Activated T-cell treated with anti-CD3 and anti-CD28 coated beads, Interleukin-2, amount 50 U/mL, for 24 hours (primary cell): ENCODE data around the gene VPS18.
"Not testable (repeated sequence)": the region's sequence is repeated elsewhere in the genome, so short reads cannot be mapped to it uniquely, and the experiment has no call there.

ENCODE experiments used
- DNase-seq: peaks from one replicate; pipeline ENCODE4 v3.0.0-alpha.2; 2020
- H3K27ac Mint-ChIP-seq: 2 replicates; pipeline ENCODE4 v1.8.0; 2020; ENCODE audit warnings: mild to moderate bottlenecking, mixed read lengths
- H3K27me3 Mint-ChIP-seq: 2 replicates; pipeline ENCODE4 v1.8.0; 2020; ENCODE audit warnings: mixed read lengths
- H3K36me3 Mint-ChIP-seq: 2 replicates; pipeline ENCODE4 v1.8.0; 2020; ENCODE audit warnings: low read depth, mixed read lengths
- H3K4me1 Mint-ChIP-seq: 2 replicates; pipeline ENCODE4 v1.8.0; 2020; ENCODE audit warnings: low read depth, mixed read lengths
- H3K4me3 Mint-ChIP-seq: 2 replicates; pipeline ENCODE4 v1.8.0; 2020; ENCODE audit warnings: mild to moderate bottlenecking, moderate library complexity, mixed read lengths
- H3K9me3 Mint-ChIP-seq: 2 replicates; pipeline ENCODE4 v1.8.0; 2020; ENCODE audit warnings: mixed read lengths

Gene VPS18

DNA sequence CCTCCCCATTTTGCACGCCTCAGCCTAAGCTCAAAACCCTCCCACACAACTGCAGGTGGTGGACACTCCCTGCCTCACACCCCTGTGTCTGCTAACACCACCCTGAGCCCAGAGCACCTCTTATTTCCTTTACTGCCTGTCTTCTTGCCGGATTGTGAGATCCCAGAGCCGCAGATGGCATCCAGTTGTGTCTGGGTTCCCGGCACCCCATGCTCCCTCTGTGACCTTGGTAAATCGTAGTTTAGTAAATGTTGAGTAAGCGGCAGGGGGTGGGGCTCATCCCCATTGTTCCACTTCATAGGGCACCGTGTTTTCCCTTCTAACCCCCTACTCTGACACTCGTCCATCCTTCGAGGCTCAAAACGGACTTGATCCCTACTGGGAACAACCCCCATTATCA is 35.5 kb upstream of the VPS18 start:
- Mint-ChIP-seq H3K4me1 (peaks cover 16% of the 10 kb centered on the region), H3K9me3 (no peaks in the 10 kb centered on the region), H3K27ac (no peak overlapping the region), H3K36me3 (peaks cover 2% of the 10 kb centered on the region), H3K27me3 (no peaks in the 10 kb centered on the region), H3K4me3 (no peak overlapping the region)
- no peak for DNase-seq

DNA sequence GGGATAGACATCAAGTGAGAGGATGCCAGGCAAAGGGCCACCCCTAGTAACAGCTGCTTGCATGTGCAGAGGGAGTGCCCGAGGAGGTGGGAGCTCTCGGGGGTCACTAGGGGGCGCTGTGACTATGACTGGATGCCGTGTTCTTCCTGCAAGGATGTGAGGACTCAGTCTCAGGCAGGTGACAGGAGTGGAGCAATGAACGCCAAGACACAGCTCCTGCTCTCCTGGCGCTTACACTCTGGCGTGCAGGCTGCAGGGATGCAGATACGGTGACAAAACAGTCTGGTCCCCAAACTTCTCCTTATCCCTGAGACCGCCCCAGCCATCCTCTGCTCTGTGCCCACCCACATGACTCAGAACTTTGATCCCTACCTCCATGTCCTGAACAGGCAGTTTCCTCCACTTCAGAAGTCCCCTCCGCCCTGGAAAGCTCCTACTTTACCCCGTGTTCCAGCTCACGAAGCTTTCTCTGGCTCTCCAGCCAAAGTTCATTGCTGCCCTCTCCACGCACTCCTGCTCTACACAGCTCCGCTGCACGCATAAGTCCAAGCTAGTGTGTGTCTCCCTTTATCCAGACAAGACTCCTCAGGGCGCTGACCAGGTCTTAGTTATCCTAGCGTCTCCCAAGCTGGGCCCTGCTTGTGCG is 34.9 kb upstream of the VPS18 start:
- H3K9me3 Mint-ChIP-seq: no peaks in the 10 kb centered on the region
- no peak overlapping the region for H3K4me3 Mint-ChIP-seq
- H3K4me1 Mint-ChIP-seq: peaks cover 16% of the 10 kb centered on the region
- H3K36me3 Mint-ChIP-seq: peaks cover 2% of the 10 kb centered on the region
- no peak overlapping the region for H3K27ac Mint-ChIP-seq
- H3K27me3 Mint-ChIP-seq: no peaks in the 10 kb centered on the region
- DNase-seq: peak; percentile 85

DNA sequence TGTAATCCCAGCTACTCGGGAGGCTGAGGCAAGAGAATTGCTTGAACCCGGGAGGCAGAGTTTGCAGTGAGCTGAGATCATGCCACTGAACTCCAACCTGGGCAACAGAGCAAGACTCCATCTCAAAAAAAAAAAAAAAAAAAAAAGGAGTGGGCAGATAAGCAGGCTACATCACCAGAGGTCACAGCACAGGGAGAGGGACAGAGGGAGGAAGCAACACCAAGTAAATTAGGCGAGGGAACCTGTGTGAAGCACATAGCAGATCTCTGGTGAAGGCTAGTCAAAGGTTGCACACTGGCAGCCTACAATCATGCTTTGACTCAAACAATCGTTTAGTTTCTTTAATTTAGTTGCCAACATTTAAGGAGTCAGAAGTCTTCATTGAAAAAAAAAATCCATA is 33.1 kb upstream of the VPS18 start:
- H3K4me3 Mint-ChIP-seq, H3K27me3 Mint-ChIP-seq, H3K36me3 Mint-ChIP-seq, DNase-seq, H3K27ac Mint-ChIP-seq, H3K9me3 Mint-ChIP-seq: not testable (repeated sequence)
- peaks cover 16% of the 10 kb centered on the region for H3K4me1 Mint-ChIP-seq

DNA sequence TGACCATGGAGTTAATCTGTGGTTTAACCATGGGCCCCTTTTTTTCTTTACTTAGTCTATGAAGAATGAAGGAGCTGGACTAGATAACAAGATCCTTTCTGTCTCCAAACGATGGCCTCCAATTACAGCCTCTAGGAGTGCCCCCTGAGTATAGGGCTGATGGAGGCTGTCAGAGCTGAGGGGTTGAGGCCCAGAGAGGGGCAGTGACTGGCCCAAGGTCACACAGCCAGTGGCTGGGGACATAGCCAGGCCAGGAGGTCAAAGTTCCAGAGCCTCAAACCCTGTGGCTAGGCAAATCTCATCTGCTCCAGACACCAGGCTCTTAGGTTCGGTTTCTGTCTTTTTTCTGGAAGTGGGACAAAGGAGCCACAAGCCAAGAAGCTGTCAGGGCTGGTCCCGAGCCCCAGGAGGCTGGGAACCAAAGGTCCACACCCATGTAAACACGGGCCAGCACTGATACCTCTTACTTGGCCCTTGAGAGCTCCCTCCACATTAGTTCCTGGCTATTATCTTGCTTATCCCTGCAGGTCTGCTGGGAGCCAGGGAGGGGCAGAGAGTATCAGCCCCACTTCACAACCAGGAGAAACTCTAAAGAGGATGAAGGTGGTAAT is 30.5 kb upstream of the VPS18 start:
- H3K27ac Mint-ChIP-seq: no peak overlapping the region
- no peaks in the 10 kb centered on the region for H3K9me3 Mint-ChIP-seq
- H3K36me3 Mint-ChIP-seq: no peaks in the 10 kb centered on the region
- H3K4me3 Mint-ChIP-seq: no peak overlapping the region
- H3K4me1 Mint-ChIP-seq: peaks cover 7% of the 10 kb centered on the region
- no peaks in the 10 kb centered on the region for H3K27me3 Mint-ChIP-seq
- DNase-seq: no peak

DNA sequence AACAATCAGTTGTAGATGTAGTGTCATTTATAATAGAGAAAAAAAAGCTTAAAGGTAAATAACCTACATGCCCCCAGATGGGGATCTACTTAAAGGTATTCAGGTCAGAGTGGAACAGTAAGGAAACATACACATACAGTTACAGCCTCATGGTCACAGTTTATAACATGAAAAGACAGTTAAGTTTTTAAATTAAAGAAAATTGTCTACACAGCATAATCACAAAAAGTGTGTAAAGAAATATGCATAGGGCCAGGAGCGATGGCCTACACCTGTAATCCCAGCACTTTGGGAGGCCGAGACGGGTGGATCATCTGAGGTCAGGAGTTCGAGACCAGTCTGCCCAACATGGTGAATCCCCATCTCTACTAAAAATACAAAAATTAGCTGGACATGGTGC is 27.1 kb upstream of the VPS18 start:
- no peaks in the 10 kb centered on the region for H3K9me3 Mint-ChIP-seq
- H3K4me3 Mint-ChIP-seq: no peak overlapping the region
- no peak overlapping the region for H3K27ac Mint-ChIP-seq
- no peaks in the 10 kb centered on the region for H3K27me3 Mint-ChIP-seq
- DNase-seq: no peak
- no peaks in the 10 kb centered on the region for H3K36me3 Mint-ChIP-seq
- peaks cover 10% of the 10 kb centered on the region for H3K4me1 Mint-ChIP-seq

DNA sequence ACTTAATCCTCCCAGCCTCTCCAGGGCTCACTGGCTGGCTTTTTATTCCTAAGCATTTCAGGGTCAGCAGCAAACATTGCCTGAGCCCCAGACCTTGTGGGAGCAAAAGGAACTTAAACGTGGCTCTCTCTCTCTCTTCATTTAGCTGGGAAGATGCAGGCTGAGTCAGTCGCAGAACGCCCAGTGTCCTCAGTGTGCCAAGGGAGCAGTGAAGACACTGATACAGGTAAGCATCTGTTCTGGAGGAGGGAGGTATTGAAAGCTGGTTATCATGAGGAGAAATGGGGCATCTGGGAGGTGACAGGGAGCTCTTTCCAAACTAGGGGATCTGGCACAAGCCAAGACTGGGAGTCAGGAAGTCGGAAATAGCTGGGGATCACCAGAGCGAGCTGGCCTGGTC is 24.6 kb upstream of the VPS18 start:
- Mint-ChIP-seq H3K4me1 (peaks cover 24% of the 10 kb centered on the region), H3K4me3 (no peak overlapping the region), H3K9me3 (no peaks in the 10 kb centered on the region), H3K27ac (no peak overlapping the region), H3K36me3 (no peaks in the 10 kb centered on the region), H3K27me3 (peaks cover 9% of the 10 kb centered on the region)
- no peak for DNase-seq

DNA sequence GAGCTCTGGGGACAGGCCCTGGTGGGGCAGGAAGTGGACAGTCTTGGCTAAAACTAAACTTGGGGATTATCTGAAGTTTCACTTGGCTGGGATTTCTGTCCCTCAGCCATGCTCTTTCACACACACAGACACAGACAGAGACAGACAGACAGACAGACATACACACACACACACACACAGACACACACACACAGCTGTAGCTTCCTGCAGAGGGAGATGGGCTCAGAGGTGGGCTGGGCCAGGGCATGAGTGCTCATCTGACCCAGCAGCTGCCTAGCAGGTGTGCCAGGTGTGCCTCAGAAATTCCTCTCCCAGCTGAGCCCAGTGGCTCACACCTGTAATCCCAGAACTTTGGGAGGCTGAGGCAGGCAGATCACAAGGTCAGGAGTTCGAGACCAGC is 23.5 kb upstream of the VPS18 start:
- no peak overlapping the region for H3K27ac Mint-ChIP-seq

DNA sequence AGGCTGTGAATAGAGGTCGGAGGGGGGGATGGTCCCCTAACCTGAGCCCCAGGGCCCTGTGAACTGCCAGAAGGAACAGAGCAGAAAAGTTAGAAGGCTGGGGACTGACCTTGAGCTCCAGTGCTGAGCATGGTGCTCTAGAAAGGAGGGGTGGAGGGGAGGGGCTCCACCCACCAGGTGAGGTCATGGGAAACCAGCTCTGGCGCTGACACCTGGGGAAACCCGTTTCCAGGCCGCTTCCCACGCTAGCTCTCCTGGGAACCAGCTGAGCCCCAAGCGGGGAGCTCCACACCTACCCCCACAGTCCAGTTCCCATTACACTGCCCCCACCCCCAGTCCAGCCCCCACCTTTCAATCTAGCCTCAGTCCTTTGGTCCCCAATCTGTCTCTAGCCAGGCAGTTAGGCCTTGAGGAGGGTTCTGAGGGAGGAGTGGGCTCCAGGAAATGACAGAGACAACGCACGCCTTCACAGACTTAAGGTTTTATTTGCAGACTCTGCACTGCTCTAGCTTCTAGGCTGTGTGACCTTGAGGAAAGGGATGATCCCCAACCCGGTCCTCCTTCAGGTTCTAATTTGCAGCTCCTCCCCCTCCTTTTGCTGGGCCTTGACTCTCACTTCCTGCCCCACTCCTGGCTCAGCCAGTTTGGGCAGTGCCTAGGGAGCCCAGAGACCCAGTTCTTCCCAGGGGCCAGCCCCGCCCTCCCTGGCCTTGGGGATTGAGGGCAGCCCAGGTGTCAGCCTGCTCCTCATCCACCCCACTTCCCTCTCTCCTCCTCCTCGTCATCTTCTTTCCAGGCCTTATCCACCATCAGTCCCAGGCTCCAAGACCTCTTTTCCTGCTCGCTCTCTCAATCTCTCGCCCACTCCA is 22.3 kb upstream of the VPS18 start:
- peak; percentile 40 for DNase-seq
- Mint-ChIP-seq H3K27me3 (peaks cover 13% of the 10 kb centered on the region), H3K36me3 (no peaks in the 10 kb centered on the region), H3K4me1 (peaks cover 24% of the 10 kb centered on the region), H3K27ac (no peak overlapping the region), H3K4me3 (no peak overlapping the region), H3K9me3 (no peaks in the 10 kb centered on the region)

More for the DNA sequence above, 23.5 kb upstream of the VPS18 start:
- no peak overlapping the region for H3K4me3 Mint-ChIP-seq
- no peak for DNase-seq
- H3K9me3 Mint-ChIP-seq: no peaks in the 10 kb centered on the region
- H3K27me3 Mint-ChIP-seq: peaks cover 10% of the 10 kb centered on the region
- H3K36me3 Mint-ChIP-seq: no peaks in the 10 kb centered on the region
- peaks cover 24% of the 10 kb centered on the region for H3K4me1 Mint-ChIP-seq

DNA sequence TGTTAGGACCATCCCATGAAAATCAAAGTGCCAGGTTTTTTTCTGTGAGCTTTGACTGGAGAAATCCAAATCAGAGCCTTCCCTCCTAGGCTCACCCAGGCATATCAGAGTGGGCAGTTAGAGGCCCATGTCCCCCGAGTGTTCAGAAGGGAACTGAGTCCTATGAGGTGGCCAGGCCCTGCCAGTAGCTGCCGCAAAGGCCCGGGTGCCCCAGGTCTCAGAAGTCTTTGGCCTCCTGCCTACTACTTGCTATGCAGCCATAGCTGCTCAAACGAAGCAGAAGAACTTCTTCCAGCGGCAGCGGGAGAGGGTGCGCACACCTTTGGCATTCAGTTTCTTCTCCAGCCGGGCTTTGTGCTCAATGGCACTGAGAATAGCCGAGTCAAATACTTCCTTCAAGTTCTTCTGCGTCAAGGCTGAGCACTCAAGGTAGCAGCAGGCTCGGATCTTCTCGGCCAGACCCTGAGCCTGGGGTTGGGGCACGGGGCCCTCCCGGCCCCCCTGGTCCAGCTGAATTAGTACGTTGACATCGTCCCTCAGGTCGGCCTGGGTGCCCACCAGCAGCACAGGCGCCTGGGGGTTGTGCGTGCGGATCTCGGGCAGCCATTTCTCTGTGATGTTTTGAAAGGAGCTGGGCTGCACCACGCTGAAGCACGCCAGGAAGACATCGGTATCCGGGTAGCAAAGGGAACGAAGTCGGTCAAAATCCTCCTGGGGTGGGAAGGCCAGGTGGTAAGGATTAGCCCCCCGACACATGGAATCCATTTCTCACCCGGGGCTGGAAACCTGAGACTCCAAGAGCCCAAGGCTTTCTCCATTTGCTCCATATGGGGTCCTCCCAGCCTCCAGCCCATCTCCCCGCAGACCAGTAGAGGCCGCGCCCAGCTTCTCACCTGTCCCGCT is 21.2 kb upstream of the VPS18 start:
- peaks cover 26% of the 10 kb centered on the region for H3K4me1 Mint-ChIP-seq

DNA sequence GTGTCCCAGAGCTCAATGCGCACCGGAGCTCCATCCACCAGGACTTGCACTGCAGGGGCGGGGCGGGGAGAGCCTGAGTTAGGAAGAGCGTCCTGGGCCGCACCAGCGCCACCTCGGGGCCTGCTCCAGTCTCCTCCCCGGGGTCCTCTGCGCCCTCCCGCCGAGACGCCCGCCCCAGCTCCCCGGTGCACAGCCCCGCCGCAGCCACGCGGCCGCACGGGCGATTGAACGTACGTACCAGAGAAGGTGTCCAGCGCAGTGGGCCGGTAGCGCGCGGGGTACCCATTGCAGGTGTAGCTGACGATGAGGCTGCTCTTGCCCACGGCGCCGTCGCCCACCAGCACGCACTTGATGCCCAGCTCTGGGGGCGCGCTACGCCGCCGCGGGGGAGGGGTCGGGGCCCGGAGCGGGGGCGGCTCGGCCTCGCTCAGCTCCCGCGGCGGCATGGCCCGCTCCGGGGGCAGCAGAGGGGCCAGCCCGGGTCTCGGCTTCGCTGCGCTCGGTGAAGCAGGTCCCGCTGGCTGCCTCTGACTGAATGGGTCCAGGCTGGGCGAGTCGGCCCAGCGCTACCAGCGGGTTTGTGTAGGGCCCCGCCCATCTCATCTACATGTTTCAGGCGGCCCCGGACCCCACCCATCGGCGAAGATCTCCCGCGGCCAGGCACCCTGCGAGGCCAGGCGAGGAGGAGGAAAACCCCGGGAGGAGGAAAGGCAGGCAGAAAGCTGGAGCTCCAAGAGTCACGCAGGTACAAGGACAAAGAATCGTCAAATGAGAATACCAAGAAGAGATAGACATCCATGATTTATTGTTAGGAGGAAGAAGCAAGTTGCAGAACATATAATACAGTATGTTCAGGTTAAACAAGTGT is 20.3 kb upstream of the VPS18 start, which contains the start of gene RHOV:
Gene RHOV, minus strand, starts transcription at position 541 of the 868 bp plus-strand sequence. Its CDS starts 95 bp downstream, at position 446.
- H3K4me1 Mint-ChIP-seq: peaks cover 30% of the 10 kb centered on the region
- H3K27me3 Mint-ChIP-seq: peaks cover 13% of the 10 kb centered on the region
- no peak within 1 kb of the TSS for H3K27ac Mint-ChIP-seq
- peak; percentile 72 for DNase-seq
- H3K4me3 Mint-ChIP-seq: peak within 1 kb of the TSS; percentile 73
- H3K9me3 Mint-ChIP-seq: no peaks in the 10 kb centered on the region
- H3K36me3 Mint-ChIP-seq: no peaks in the 10 kb centered on the region

More for the DNA sequence above, 21.2 kb upstream of the VPS18 start:
- H3K9me3 Mint-ChIP-seq: no peaks in the 10 kb centered on the region
- H3K36me3 Mint-ChIP-seq: no peaks in the 10 kb centered on the region
- H3K27ac Mint-ChIP-seq: no peak overlapping the region
- peak overlapping the region; percentile 73 for H3K4me3 Mint-ChIP-seq
- no peak for DNase-seq
- H3K27me3 Mint-ChIP-seq: peaks cover 13% of the 10 kb centered on the region

DNA sequence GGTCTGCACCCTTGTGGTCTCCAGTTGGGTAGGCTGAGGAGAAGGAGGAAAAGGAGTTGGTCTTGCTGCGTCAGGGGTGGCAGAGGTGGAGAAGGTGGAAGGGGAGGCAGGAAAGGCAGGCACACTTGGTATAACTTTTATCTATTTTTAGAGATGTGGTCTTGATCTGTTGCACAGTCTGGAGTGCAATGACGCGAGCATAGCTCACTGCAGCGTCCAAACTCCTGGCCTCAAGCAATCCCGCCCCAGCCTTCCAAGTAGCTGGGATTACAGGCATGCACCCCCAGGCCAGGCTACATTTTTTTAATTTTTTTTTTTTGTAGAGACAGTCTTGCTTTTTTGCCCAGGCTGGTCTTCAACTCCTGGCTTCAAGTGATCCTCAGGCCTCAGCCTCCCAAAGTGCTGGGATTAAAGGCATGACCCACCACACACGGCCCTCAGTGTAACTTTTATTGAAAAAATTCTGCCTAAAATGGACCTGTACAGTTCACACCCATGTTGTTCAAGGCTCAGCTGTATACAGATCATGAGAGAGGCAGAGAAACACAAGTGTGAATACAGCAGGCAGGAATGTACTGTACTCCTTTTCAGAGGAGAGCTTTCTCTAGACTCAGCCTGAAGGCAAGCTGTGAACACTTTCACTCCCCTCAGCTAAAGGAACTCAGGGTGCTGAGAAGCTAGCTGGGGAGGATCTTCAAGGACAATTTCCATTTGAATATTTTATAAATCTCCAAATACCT is 18.1 kb upstream of the VPS18 start:
- H3K4me3 Mint-ChIP-seq: no peak overlapping the region
- peaks cover 36% of the 10 kb centered on the region for H3K4me1 Mint-ChIP-seq
- no peak overlapping the region for H3K27ac Mint-ChIP-seq
- DNase-seq: no peak
- H3K27me3 Mint-ChIP-seq: peaks cover 13% of the 10 kb centered on the region
- no peaks in the 10 kb centered on the region for H3K9me3 Mint-ChIP-seq
- H3K36me3 Mint-ChIP-seq: no peaks in the 10 kb centered on the region

DNA sequence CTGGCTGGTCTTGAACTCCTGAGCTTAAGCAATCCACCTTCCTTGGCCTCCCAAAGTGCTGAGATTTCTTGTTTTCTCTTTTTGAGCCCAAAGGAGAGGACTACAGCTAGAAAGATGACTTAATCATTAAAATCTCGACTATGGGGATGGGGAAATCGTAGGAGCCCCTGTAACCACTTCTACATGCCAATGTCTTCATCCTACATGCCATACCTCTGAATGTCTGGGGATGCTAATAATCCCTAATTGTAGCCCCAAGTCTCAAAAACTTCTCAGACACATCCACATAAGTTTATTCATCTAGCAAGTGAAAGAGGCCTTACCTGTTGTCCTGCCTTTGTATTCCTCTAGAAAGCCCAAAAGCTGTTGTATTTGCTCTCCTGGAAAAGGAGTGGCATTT is 16.6 kb upstream of the VPS18 start:
- peaks cover 21% of the 10 kb centered on the region for H3K4me1 Mint-ChIP-seq
- peaks cover 10% of the 10 kb centered on the region for H3K27me3 Mint-ChIP-seq
- no peaks in the 10 kb centered on the region for H3K9me3 Mint-ChIP-seq
- H3K4me3 Mint-ChIP-seq: no peak overlapping the region
- no peaks in the 10 kb centered on the region for H3K36me3 Mint-ChIP-seq
- no peak overlapping the region for H3K27ac Mint-ChIP-seq
- no peak for DNase-seq

DNA sequence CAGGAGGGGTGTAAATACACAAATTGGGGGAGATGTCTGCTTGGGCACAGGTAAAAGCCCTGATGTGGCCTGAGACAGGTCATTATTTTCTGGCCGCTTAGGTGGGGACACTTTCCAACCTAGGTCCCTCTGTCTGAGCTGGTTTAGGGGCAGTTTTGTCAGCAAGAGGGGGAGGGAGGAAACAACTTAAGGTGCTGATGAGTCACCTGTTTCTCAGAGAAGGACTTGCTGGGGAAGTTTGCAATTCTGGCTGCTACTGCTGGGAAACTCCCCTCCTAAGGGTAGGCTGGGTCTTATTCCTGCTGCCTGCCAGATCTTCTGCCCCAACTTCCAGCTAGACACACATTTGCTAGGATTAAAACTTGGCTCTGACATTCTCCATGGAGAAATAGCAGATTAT is 15.5 kb upstream of the VPS18 start:
- no peaks in the 10 kb centered on the region for H3K36me3 Mint-ChIP-seq
- H3K4me1 Mint-ChIP-seq: peaks cover 16% of the 10 kb centered on the region
- DNase-seq: peak; percentile 39
- H3K4me3 Mint-ChIP-seq: no peak overlapping the region
- H3K27ac Mint-ChIP-seq: no peak overlapping the region
- no peaks in the 10 kb centered on the region for H3K9me3 Mint-ChIP-seq
- peaks cover 10% of the 10 kb centered on the region for H3K27me3 Mint-ChIP-seq
